GM10847 (cell line): ENCODE measurements around the gene CUX1.

Source experiments
- POLR2A ChIP-seq: IDR thresholded peaks from 2 replicates; pipeline ENCODE4 v1.6.1; 2011; ENCODE audit not compliant: insufficient read length; ENCODE audit errors: extremely low read depth

Gene CUX1

GRCh38 chr7:102195361-102195760 lies 377.9 kb downstream of the CUX1 start:
- no peak for TF ChIP-seq POLR2A

GRCh38 chr7:102196028-102196427 lies 378.6 kb downstream of the CUX1 start:
- TF ChIP-seq POLR2A: no peak

- TF ChIP-seq POLR2A: no peak
These were observed 379.7 kb downstream of the CUX1 start for GRCh38 chr7:102197161-102197560.

- TF ChIP-seq POLR2A: no peak
These were observed 380.2 kb downstream of the CUX1 start for GRCh38 chr7:102197599-102197998.

GRCh38 chr7:102198417-102198956 lies 381.1 kb downstream of the CUX1 start:
- no peak for TF ChIP-seq POLR2A

- TF ChIP-seq POLR2A: no peak
These were observed 384.1 kb downstream of the CUX1 start for GRCh38 chr7:102201576-102201975.

- no peak for TF ChIP-seq POLR2A
These were observed 385.1 kb downstream of the CUX1 start for GRCh38 chr7:102202556-102202955.

- TF ChIP-seq POLR2A: no peak
These were observed 385.8 kb downstream of the CUX1 start for GRCh38 chr7:102203218-102203617.

GRCh38 chr7:102204212-102204611 lies 386.8 kb downstream of the CUX1 start:
- no peak for TF ChIP-seq POLR2A

GRCh38 chr7:102205915-102206314 lies 388.5 kb downstream of the CUX1 start:
- TF ChIP-seq POLR2A: no peak

GRCh38 chr7:102208826-102209225 lies 391.4 kb downstream of the CUX1 start:
- TF ChIP-seq POLR2A: no peak

GRCh38 chr7:102210787-102211186 lies 393.4 kb downstream of the CUX1 start:
- no peak for TF ChIP-seq POLR2A

- no peak for TF ChIP-seq POLR2A
These were observed 394.4 kb downstream of the CUX1 start for GRCh38 chr7:102211590-102212550.

- no peak for TF ChIP-seq POLR2A
These were observed 397.1 kb downstream of the CUX1 start for GRCh38 chr7:102214477-102215072.

- TF ChIP-seq POLR2A: no peak
These were observed 397.8 kb downstream of the CUX1 start for GRCh38 chr7:102215256-102215655.

GRCh38 chr7:102215711-102216110 lies 398.3 kb downstream of the CUX1 start:
- TF ChIP-seq POLR2A: no peak

- TF ChIP-seq POLR2A: no peak
These were observed 399.3 kb downstream of the CUX1 start for GRCh38 chr7:102216573-102217314.
